GM23338 (cell line): ENCODE results near the gene JAKMIP2. TPM values are rescaled to one million over a fixed set of nuclear protein-coding genes. Genes with fewer than 3 reads are reported as not detected.

Experiments used
- ATAC-seq: fragments of 200-7000 bp; cut with Tn5 transposase; 3 replicates; pipeline ENCODE4 v1.9.1; 2020
- DNase-seq: peaks from one replicate; pipeline ENCODE4 v3.0.0-alpha.2; 2015; ENCODE audit warnings: low spot score
- H2AFZ ChIP-seq: fragments of 200-600 bp; sonication (generic); 2 replicates; pipeline ENCODE4 v1.8.0; 2016; ENCODE audit warnings: antibody characterized with exemption, mild to moderate bottlenecking, moderate library complexity
- H3F3A ChIP-seq: fragments of 200-600 bp; sonication (generic); replicated peaks from 2 replicates; pipeline ENCODE4 v1.8.0; 2017; ENCODE audit warnings: antibody characterized with exemption, mixed run types, low read depth
- H3K27ac ChIP-seq: fragments of 200-600 bp; sonication (generic); 2 replicates; pipeline ENCODE4 v1.6.1; 2016; ENCODE audit warnings: low read depth
- H3K27me3 ChIP-seq: fragments of 200-600 bp; sonication (generic); 2 replicates; pipeline ENCODE4 v1.8.0; 2016; ENCODE audit warnings: mild to moderate bottlenecking, mixed run types, moderate library complexity; ENCODE audit not compliant: insufficient read depth
- H3K36me3 ChIP-seq: fragments of 200-600 bp; sonication (generic); 2 replicates; pipeline ENCODE4 v1.8.0; 2016; ENCODE audit warnings: mild to moderate bottlenecking; ENCODE audit not compliant: insufficient read depth
- H3K4me1 ChIP-seq: fragments of 200-600 bp; sonication (generic); 2 replicates; pipeline ENCODE4 v1.8.0; 2016; ENCODE audit warnings: mild to moderate bottlenecking, moderate library complexity; ENCODE audit not compliant: insufficient read depth
- H3K4me2 ChIP-seq: fragments of 200-600 bp; sonication (generic); 2 replicates; pipeline ENCODE4 v1.7.1; 2017; ENCODE audit warnings: mixed run types
- H3K4me3 ChIP-seq: fragments of 200-600 bp; sonication (generic); 2 replicates; pipeline ENCODE4 v1.6.1; 2016; ENCODE audit warnings: mixed run types
- H3K79me2 ChIP-seq: fragments of 200-600 bp; sonication (generic); replicated peaks from 2 replicates; pipeline ENCODE4 v1.8.0; 2017; ENCODE audit warnings: mild to moderate bottlenecking; ENCODE audit not compliant: insufficient read depth
- H3K9me2 ChIP-seq: fragments of 200-600 bp; sonication (generic); 2 replicates; pipeline ENCODE4 v1.8.0; 2017; ENCODE audit not compliant: insufficient read depth
- H4K20me1 ChIP-seq: fragments of 200-600 bp; sonication (generic); replicated peaks from 2 replicates; pipeline ENCODE4 v1.8.0; 2017; ENCODE audit warnings: mild to moderate bottlenecking; ENCODE audit not compliant: insufficient read depth
- H3K27ac Mint-ChIP-seq: 2 replicates; pipeline ENCODE4 v1.8.0; 2020; ENCODE audit warnings: inconsistent platforms, mild to moderate bottlenecking, moderate library complexity, mixed read lengths
- H3K27me3 Mint-ChIP-seq: 3 replicates; pipeline ENCODE4 v1.8.0; 2022; ENCODE audit warnings: low read depth, mild to moderate bottlenecking, moderate library complexity, mixed read lengths, inconsistent platforms; ENCODE audit not compliant: insufficient read depth, poor library complexity
- H3K36me3 Mint-ChIP-seq: 3 replicates; pipeline ENCODE4 v1.8.0; 2021; ENCODE audit warnings: low read depth, mild to moderate bottlenecking, inconsistent platforms, moderate library complexity, mixed read lengths
- H3K4me1 Mint-ChIP-seq: 3 replicates; pipeline ENCODE4 v1.8.0; 2020; ENCODE audit warnings: mild to moderate bottlenecking, inconsistent platforms, mixed read lengths
- H3K4me3 Mint-ChIP-seq: 3 replicates; pipeline ENCODE4 v1.8.0; 2021; ENCODE audit warnings: moderate library complexity, mild to moderate bottlenecking, inconsistent platforms, mixed read lengths
- H3K9me3 Mint-ChIP-seq: 3 replicates; pipeline ENCODE4 v1.8.0; 2020; ENCODE audit warnings: moderate library complexity, mild to moderate bottlenecking, inconsistent platforms, mixed read lengths
- CREB1 ChIP-seq: fragments of 250-450 bp; sonication (Bioruptor Pico); IDR thresholded peaks from 2 replicates; pipeline ENCODE4 v1.5.0; 2020; ENCODE audit warnings: low read depth, mild to moderate bottlenecking, moderate library complexity
- CTCF ChIP-seq, 2 experiments: fragments of 200-600 bp in 1 of 2; sonication (generic) in 1 of 2; conservative IDR thresholded peaks; 2 replicates each; pipeline versions ENCODE4 v1.5.1 to v1.6.1; 2016 to 2017; ENCODE audit warnings: antibody characterized with exemption in 2 of 2, low read depth in 2 of 2, mild to moderate bottlenecking in 2 of 2, moderate library complexity in 1 of 2
- EZH2 ChIP-seq: fragments of 200-600 bp; sonication (generic); IDR thresholded peaks from one replicate; pipeline ENCODE4 v1.8.0; 2017; ENCODE audit warnings: antibody characterized with exemption, mild to moderate bottlenecking, low read depth; ENCODE audit not compliant: unreplicated experiment
- POLR2AphosphoS5 ChIP-seq: IDR thresholded peaks from 2 replicates; pipeline ENCODE4 v1.6.1; 2016; ENCODE audit warnings: antibody characterized with exemption, low read depth
- STAT1 ChIP-seq: IDR thresholded peaks from one replicate; pipeline ENCODE4 v1.6.1; 2016; ENCODE audit warnings: antibody characterized with exemption; ENCODE audit not compliant: unreplicated experiment
- polyA plus RNA-seq: library from polyadenylated mRNA; unstranded; fragments of >200 nt; fragmentation: Nextera tagmentation; extraction: Ambion mirVana; gene quantifications from 2 replicates; pipeline ENCODE4 v1.2.1, GENCODE V29; 2016
- total RNA-seq: library from RNA; depleted of rRNA; stranded (reverse); fragments of >200 nt; shearing (Covaris generic); gene quantifications from 2 replicates; pipeline ENCODE4 v1.2.3, GENCODE V29; 2014
- TF ChIP-seq, protein P1 (sequence below): IDR thresholded peaks from 2 replicates; pipeline ENCODE4 v1.6.1; 2016; ENCODE audit warnings: antibody characterized with exemption

JAKMIP2 gene
- total and polyA plus RNA-seq, 2 experiments from 2014 or later = 20.5 to 27.2 TPM

DNA sequence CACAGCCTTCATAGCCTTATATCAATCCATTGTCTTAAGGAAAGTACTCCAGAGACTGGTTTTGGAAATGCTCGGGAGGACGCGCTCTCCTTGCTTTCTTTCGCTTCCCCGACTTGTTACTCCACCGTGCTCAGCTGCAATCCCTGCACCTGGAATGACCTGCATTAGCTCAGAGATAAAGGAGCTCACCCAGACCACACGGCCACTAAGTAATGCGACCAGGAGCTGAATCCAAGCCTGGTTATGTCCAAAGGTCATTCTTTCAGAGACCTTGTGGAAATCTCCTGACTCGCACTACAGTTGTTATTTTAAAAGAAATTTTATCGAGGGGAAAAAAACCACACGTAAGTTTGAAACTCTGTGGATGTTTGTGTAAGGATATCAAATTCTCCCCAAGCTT is 137.3 kb downstream of the JAKMIP2 start:
- Histone ChIP-seq H3K4me3 (no peak overlapping the region), H3K27ac (peak overlapping the region; percentile 57; the same call in 1 of the 2 replicates), H4K20me1 (no peaks in the 10 kb centered on the region; the same call in none of the 2 replicates), H3K27me3 (no peaks in the 10 kb centered on the region), H3K36me3 (peaks cover 4% of the 10 kb centered on the region; the same call in 1 of the 2 replicates), H2AFZ (no peak overlapping the region), H3F3A (0 out of 2 replicates have a peak, but pooled peaks cover 7% of the 10 kb centered on the region), H3K4me2 (no peak overlapping the region), H3K4me1 (no peaks in the 10 kb centered on the region), H3K79me2 (no peaks in the 10 kb centered on the region), H3K9me2 (no peaks in the 10 kb centered on the region)
- ATAC-seq (peak; percentile 35; the same call in 1 of the 3 replicates), DNase-seq (no peak)
- Mint-ChIP-seq H3K4me3 (no peak overlapping the region), H3K27me3 (no peaks in the 10 kb centered on the region), H3K4me1 (no peaks in the 10 kb centered on the region), H3K36me3 (peaks cover 29% of the 10 kb centered on the region; the same call in 2 of the 3 replicates), H3K9me3 (no peaks in the 10 kb centered on the region), H3K27ac (peak overlapping the region; percentile 33)
- TF ChIP-seq, protein P1, sequence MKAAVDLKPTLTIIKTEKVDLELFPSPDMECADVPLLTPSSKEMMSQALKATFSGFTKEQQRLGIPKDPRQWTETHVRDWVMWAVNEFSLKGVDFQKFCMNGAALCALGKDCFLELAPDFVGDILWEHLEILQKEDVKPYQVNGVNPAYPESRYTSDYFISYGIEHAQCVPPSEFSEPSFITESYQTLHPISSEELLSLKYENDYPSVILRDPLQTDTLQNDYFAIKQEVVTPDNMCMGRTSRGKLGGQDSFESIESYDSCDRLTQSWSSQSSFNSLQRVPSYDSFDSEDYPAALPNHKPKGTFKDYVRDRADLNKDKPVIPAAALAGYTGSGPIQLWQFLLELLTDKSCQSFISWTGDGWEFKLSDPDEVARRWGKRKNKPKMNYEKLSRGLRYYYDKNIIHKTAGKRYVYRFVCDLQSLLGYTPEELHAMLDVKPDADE = no peak

GRCh38 chr5:147644460-147644859 is 138.1 kb downstream of the JAKMIP2 start:
- no peak overlapping the region for H3K27ac Mint-ChIP-seq
- H3K36me3 Mint-ChIP-seq = peaks cover 31% of the 10 kb centered on the region; the same call in 2 of the 3 replicates
- H3K27me3 Mint-ChIP-seq = no peaks in the 10 kb centered on the region
- ATAC-seq (no peak), DNase-seq (no peak)
- Histone ChIP-seq H3K4me3 (no peak overlapping the region), H3F3A (0 out of 2 replicates have a peak, but pooled peaks cover 10% of the 10 kb centered on the region), H3K9me2 (no peaks in the 10 kb centered on the region), H3K79me2 (no peaks in the 10 kb centered on the region), H3K4me1 (no peaks in the 10 kb centered on the region), H4K20me1 (no peaks in the 10 kb centered on the region; the same call in 1 of the 2 replicates), H3K36me3 (peaks cover 7% of the 10 kb centered on the region; the same call in 1 of the 2 replicates), H3K4me2 (no peak overlapping the region), H2AFZ (no peak overlapping the region), H3K27me3 (no peaks in the 10 kb centered on the region), H3K27ac (no peak overlapping the region)
- H3K4me3 Mint-ChIP-seq = no peak overlapping the region
- no peaks in the 10 kb centered on the region for H3K9me3 Mint-ChIP-seq
- no peaks in the 10 kb centered on the region for H3K4me1 Mint-ChIP-seq
- TF ChIP-seq POLR2AphosphoS5 (no peak), STAT1 (no peak), CTCF (conservative IDR thresholded peaks at IDR 0.05; ENCODE audit: low read depth in 2 of 2) (no peak), EZH2 (no peak), CREB1 (CRISPR knock-in tag) (no peak)

DNA sequence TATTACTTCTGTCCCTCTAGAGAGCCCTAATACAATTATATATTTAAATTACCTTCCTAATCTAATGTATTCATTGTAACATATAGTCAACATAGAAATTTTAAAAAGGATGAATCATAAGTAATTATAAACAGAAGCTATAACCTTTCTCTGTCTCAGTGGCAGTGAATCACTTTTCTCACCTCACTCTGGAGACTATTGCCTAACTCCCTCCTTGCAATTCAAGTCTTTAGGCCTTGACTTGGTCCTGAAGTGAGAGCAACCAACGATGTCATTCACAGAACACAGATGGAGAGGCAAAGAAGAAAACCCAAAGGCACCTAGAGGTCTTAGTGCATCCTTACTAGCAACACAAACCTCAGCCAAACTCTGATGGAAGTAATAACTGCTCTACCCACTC is 139.4 kb downstream of the JAKMIP2 start:
- Histone ChIP-seq H3F3A (0 out of 2 replicates have a peak, but pooled peaks cover 15% of the 10 kb centered on the region), H3K36me3 (peaks cover 18% of the 10 kb centered on the region; the same call in 1 of the 2 replicates), H3K27ac (no peak overlapping the region), H3K4me1 (no peaks in the 10 kb centered on the region), H2AFZ (no peak overlapping the region), H3K4me3 (no peak overlapping the region), H3K27me3 (no peaks in the 10 kb centered on the region), H4K20me1 (no peaks in the 10 kb centered on the region), H3K4me2 (no peak overlapping the region), H3K9me2 (no peaks in the 10 kb centered on the region), H3K79me2 (no peaks in the 10 kb centered on the region)
- no peak overlapping the region for H3K4me3 Mint-ChIP-seq
- peaks cover 31% of the 10 kb centered on the region; the same call in 2 of the 3 replicates for H3K36me3 Mint-ChIP-seq
- DNase-seq (no peak), ATAC-seq (no peak)
- no peak overlapping the region for H3K27ac Mint-ChIP-seq
- TF ChIP-seq, protein P1 = no peak
- H3K4me1 Mint-ChIP-seq = no peaks in the 10 kb centered on the region
- H3K27me3 Mint-ChIP-seq = no peaks in the 10 kb centered on the region
- H3K9me3 Mint-ChIP-seq = no peaks in the 10 kb centered on the region
